ENCODE measurements around the gene ATG5.

ATG5 gene

DNA sequence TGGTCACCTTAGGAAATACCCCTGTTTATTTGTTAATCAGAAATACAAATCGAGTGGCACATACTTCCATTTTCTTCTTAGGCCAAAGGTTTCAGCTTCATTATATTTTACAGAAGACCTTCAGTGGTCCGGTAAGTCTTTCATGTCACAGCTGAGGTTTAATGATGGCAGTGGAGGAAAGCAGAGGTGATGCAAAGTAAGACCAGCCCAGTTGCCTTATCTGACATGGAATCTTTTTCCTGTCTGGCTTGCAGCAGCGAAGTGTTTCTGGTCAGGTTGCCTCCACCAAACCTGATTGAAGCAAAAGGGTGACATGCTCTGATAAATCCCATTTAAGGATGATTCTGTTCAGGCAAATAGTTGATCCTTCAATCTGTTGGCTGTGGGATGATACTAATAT, 139.4 kb downstream of the ATG5 start:
- TF ChIP-seq, protein P1, sequence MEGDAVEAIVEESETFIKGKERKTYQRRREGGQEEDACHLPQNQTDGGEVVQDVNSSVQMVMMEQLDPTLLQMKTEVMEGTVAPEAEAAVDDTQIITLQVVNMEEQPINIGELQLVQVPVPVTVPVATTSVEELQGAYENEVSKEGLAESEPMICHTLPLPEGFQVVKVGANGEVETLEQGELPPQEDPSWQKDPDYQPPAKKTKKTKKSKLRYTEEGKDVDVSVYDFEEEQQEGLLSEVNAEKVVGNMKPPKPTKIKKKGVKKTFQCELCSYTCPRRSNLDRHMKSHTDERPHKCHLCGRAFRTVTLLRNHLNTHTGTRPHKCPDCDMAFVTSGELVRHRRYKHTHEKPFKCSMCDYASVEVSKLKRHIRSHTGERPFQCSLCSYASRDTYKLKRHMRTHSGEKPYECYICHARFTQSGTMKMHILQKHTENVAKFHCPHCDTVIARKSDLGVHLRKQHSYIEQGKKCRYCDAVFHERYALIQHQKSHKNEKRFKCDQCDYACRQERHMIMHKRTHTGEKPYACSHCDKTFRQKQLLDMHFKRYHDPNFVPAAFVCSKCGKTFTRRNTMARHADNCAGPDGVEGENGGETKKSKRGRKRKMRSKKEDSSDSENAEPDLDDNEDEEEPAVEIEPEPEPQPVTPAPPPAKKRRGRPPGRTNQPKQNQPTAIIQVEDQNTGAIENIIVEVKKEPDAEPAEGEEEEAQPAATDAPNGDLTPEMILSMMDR (conservative IDR thresholded peaks at IDR 0.05; ENCODE audit: low read depth, low read length) = no peak
- Histone ChIP-seq H3K9ac (no peak overlapping the region), H3K79me2 (ENCODE audit: insufficient read depth, low read depth) (no peaks in the 10 kb centered on the region), H3K4me1 (ENCODE audit: low read depth, poor library complexity, severe bottlenecking) (no peaks in the 10 kb centered on the region), H3K27ac (no peak overlapping the region), H2AFZ (ENCODE audit: low read depth) (no peak overlapping the region), H3K4me3 (IDR thresholded peaks at IDR 0.05; ENCODE audit: insufficient read depth, low read depth, low read length) (no peak overlapping the region), H4K20me1 (ENCODE audit: insufficient read depth) (no peaks in the 10 kb centered on the region), H3K27me3 (ENCODE audit: insufficient read depth, low read depth) (no peaks in the 10 kb centered on the region), H3K36me3 (ENCODE audit: insufficient read depth) (no peaks in the 10 kb centered on the region), H3K4me2 (no peak overlapping the region)

DNA sequence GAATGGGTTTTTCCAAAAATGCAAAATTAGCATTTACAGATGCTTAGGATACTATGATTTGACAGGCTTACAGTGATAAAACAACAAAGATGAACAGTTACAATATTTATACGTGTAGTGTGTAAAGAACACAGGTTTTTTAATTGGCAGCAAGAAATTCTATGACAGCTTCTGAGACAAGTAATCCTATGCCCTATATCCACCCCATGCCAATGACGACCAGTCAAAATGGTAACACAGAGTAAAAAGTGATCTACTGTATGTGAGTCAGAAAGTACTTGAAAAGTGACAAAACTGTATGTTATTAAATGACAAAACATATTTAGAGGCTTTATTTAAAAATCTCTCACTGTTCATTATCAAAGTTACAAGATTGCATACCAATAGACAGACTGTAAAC, 139.9 kb downstream of the ATG5 start:
- TF ChIP-seq, protein P1 (conservative IDR thresholded peaks at IDR 0.05; ENCODE audit: low read depth, low read length) = no peak
- Histone ChIP-seq H3K27ac (no peak overlapping the region), H4K20me1 (ENCODE audit: insufficient read depth) (no peaks in the 10 kb centered on the region), H3K9ac (no peak overlapping the region), H2AFZ (ENCODE audit: low read depth) (no peak overlapping the region), H3K36me3 (ENCODE audit: insufficient read depth) (no peaks in the 10 kb centered on the region), H3K4me2 (no peak overlapping the region), H3K27me3 (ENCODE audit: insufficient read depth, low read depth) (no peaks in the 10 kb centered on the region), H3K79me2 (ENCODE audit: insufficient read depth, low read depth) (no peaks in the 10 kb centered on the region), H3K4me1 (ENCODE audit: low read depth, poor library complexity, severe bottlenecking) (peaks cover 2% of the 10 kb centered on the region), H3K4me3 (IDR thresholded peaks at IDR 0.05; ENCODE audit: insufficient read depth, low read depth, low read length) (no peak overlapping the region)

DNA sequence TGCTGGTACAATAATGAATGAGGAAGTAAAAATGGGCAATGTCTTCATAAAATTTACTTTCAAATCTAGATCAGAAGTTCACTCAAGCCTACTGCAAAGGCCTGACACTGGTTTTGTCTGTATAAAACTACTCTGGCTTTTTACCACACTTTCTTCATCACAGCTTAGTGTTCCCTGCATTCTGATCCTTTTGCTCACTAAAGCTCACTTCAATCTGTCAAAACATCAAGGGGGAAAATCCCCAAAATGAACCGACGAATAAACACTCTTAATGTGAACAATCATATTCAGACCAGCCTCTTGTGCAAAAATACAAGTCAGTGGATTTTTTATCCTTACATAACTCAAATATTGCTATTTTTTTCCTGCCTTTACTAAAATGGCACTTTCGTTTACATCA, 140.9 kb downstream of the ATG5 start:
- no peaks in the 10 kb centered on the region for H3K79me2 ChIP-seq (ENCODE audit: insufficient read depth, low read depth)
- H2AFZ ChIP-seq (ENCODE audit: low read depth) = no peak overlapping the region
- H3K36me3 ChIP-seq (ENCODE audit: insufficient read depth) = no peaks in the 10 kb centered on the region
- H3K4me1 ChIP-seq (ENCODE audit: low read depth, poor library complexity, severe bottlenecking) = peaks cover 12% of the 10 kb centered on the region
- H3K27ac ChIP-seq = no peak overlapping the region
- no peak overlapping the region for H3K9ac ChIP-seq
- no peaks in the 10 kb centered on the region for H4K20me1 ChIP-seq (ENCODE audit: insufficient read depth)
- H3K4me3 ChIP-seq (IDR thresholded peaks at IDR 0.05; ENCODE audit: insufficient read depth, low read depth, low read length) = no peak overlapping the region
- TF ChIP-seq, protein P1 (conservative IDR thresholded peaks at IDR 0.05; ENCODE audit: low read depth, low read length) = no peak
- no peaks in the 10 kb centered on the region for H3K27me3 ChIP-seq (ENCODE audit: insufficient read depth, low read depth)
- H3K4me2 ChIP-seq = no peak overlapping the region

DNA sequence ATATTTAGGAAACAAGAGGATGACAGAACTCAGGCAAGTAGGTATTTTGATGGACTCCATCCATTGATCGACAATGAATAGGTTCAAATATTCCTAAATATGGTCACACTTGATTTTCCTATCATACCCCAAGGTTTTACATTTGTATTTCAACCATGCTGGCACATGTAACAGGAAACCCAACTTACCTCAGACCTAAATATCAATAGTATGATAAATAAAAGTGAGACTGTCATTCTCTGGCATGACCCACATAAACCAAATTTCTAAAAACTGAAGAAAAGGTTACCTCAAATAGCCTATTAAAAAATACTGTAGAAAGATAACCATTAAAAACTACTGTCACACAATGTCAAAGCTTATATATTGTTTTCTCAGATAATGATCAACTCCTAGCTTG, 142.1 kb downstream of the ATG5 start:
- no peak overlapping the region for H3K9ac ChIP-seq
- no peaks in the 10 kb centered on the region for H3K36me3 ChIP-seq (ENCODE audit: insufficient read depth)
- TF ChIP-seq, protein P1 (conservative IDR thresholded peaks at IDR 0.05; ENCODE audit: low read depth, low read length) = no peak
- no peaks in the 10 kb centered on the region for H3K79me2 ChIP-seq (ENCODE audit: insufficient read depth, low read depth)
- H3K4me1 ChIP-seq (ENCODE audit: low read depth, poor library complexity, severe bottlenecking) = peaks cover 23% of the 10 kb centered on the region
- H4K20me1 ChIP-seq (ENCODE audit: insufficient read depth) = no peaks in the 10 kb centered on the region
- H3K27me3 ChIP-seq (ENCODE audit: insufficient read depth, low read depth) = no peaks in the 10 kb centered on the region
- H3K4me2 ChIP-seq = no peak overlapping the region
- H3K4me3 ChIP-seq (IDR thresholded peaks at IDR 0.05; ENCODE audit: insufficient read depth, low read depth, low read length) = no peak overlapping the region
- no peak overlapping the region for H3K27ac ChIP-seq
- no peak overlapping the region for H2AFZ ChIP-seq (ENCODE audit: low read depth)

Data from KMS-11 (cell line).